ENCODE results near the gene DNAH1. TPM values are rescaled to one million over a fixed set of nuclear protein-coding genes. Genes with fewer than 3 reads are reported as not detected.

The DNAH1 gene
- total RNA-seq, 1 donor from 2014 or later, result 1.3 TPM

GRCh38 chr3:52356126-52356525 is 40.0 kb downstream of the DNAH1 start:
- no peak for DNase-seq (ENCODE audit: low read depth, low spot score)

GRCh38 chr3:52357151-52358080 is 41.3 kb downstream of the DNAH1 start:
- no peak for DNase-seq (ENCODE audit: low read depth, low spot score)

GRCh38 chr3:52358362-52358940 is 42.3 kb downstream of the DNAH1 start:
- DNase-seq (ENCODE audit: low read depth, low spot score), result no peak

- DNase-seq (ENCODE audit: low read depth, low spot score), result no peak
These were observed 43.2 kb downstream of the DNAH1 start for GRCh38 chr3:52359116-52359855.

GRCh38 chr3:52361011-52361410 is 44.9 kb downstream of the DNAH1 start:
- no peak for DNase-seq (ENCODE audit: low read depth, low spot score)

- DNase-seq (ENCODE audit: low read depth, low spot score), result no peak
These were observed 45.3 kb downstream of the DNAH1 start for GRCh38 chr3:52361454-52361853.

GRCh38 chr3:52361898-52362297 is 45.8 kb downstream of the DNAH1 start:
- DNase-seq (ENCODE audit: low read depth, low spot score), result no peak

- DNase-seq (ENCODE audit: low read depth, low spot score), result no peak
These were observed 48.4 kb downstream of the DNAH1 start for GRCh38 chr3:52364322-52365035.

GRCh38 chr3:52366527-52366926 is 50.4 kb downstream of the DNAH1 start:
- DNase-seq (ENCODE audit: low read depth, low spot score), result no peak

- no peak for DNase-seq (ENCODE audit: low read depth, low spot score)
These were observed 52.1 kb downstream of the DNAH1 start for GRCh38 chr3:52367891-52368880.

- DNase-seq (ENCODE audit: low read depth, low spot score), result no peak
These were observed 54.4 kb downstream of the DNAH1 start for GRCh38 chr3:52370531-52370930.

- DNase-seq (ENCODE audit: low read depth, low spot score), result no peak
These were observed 56.8 kb downstream of the DNAH1 start for GRCh38 chr3:52372822-52373504.

GRCh38 chr3:52373676-52374075 is 57.6 kb downstream of the DNAH1 start:
- DNase-seq (ENCODE audit: low read depth, low spot score), result no peak

GRCh38 chr3:52374173-52374572 is 58.1 kb downstream of the DNAH1 start:
- DNase-seq (ENCODE audit: low read depth, low spot score), result no peak

GRCh38 chr3:52379610-52380009 is 63.5 kb downstream of the DNAH1 start:
- no peak for DNase-seq (ENCODE audit: low read depth, low spot score)

- no peak for DNase-seq (ENCODE audit: low read depth, low spot score)
These were observed 63.9 kb downstream of the DNAH1 start for GRCh38 chr3:52380023-52380422.

GRCh38 chr3:52381623-52382022 is 65.5 kb downstream of the DNAH1 start:
- DNase-seq (ENCODE audit: low read depth, low spot score), result no peak

- no peak for DNase-seq (ENCODE audit: low read depth, low spot score)
These were observed 67.3 kb downstream of the DNAH1 start for GRCh38 chr3:52383446-52383845.

- no peak for DNase-seq (ENCODE audit: low read depth, low spot score)
These were observed 68.1 kb downstream of the DNAH1 start for GRCh38 chr3:52384019-52384761.

All from pulmonary artery endothelial cell (primary cell).